Measurements from ENCODE around the gene ODF2L.
A peak's percentile ranks its signal among the peaks of the same experiment; 100 is the strongest.

ODF2L gene

GRCh38 chr1:86434059-86434458 lies 37.9 kb upstream of the ODF2L start:
- POLR2A ChIA-PET = no interaction called here
- no peak for DNase-seq
- H3K4me1 ChIP-seq (ENCODE audit: control extremely low read depth in 1 of 4, control insufficient read depth in 4 of 4, insufficient read depth in 4 of 4, low read length in 3 of 4) = peaks cover 1 to 28% (median 15%) of the 10 kb centered on the region in 4 experiments
- H3K27me3 ChIP-seq (replicated peaks in 2 of 5; ENCODE audit: control insufficient read depth in 4 of 5, insufficient read depth in 5 of 5, low read length in 4 of 5) = no peaks in the 10 kb centered on the region
- H3K4me3 ChIP-seq (ENCODE audit: control insufficient read depth in 1 of 7, extremely low read depth in 1 of 7, insufficient read depth in 4 of 7, low read depth in 2 of 7, low read length in 6 of 7) = no peak overlapping the region
- no peaks in the 10 kb centered on the region for H3K36me3 ChIP-seq (ENCODE audit: control insufficient read depth in 4 of 4, insufficient read depth in 4 of 4, low read length in 3 of 4)
- CTCF ChIA-PET = no interaction called here
- H3K9me3 ChIP-seq (ENCODE audit: control extremely low read depth in 1 of 5, control insufficient read depth in 4 of 5, insufficient read depth in 2 of 5, low read depth in 1 of 5, low read length in 4 of 5) = no peaks in the 10 kb centered on the region
- H3K27ac ChIP-seq (ENCODE audit: insufficient read depth in 1 of 2, low read depth in 1 of 2, low read length in 2 of 2, poor library complexity in 1 of 2, severe bottlenecking in 2 of 2) = no peak overlapping the region

GRCh38 chr1:86430376-86430775 lies 34.3 kb upstream of the ODF2L start:
- Histone ChIP-seq H3K9me3 (ENCODE audit: control extremely low read depth in 1 of 5, control insufficient read depth in 4 of 5, insufficient read depth in 2 of 5, low read depth in 1 of 5, low read length in 4 of 5) (no peaks in the 10 kb centered on the region), H3K36me3 (ENCODE audit: control insufficient read depth in 4 of 4, insufficient read depth in 4 of 4, low read length in 3 of 4) (no peaks in the 10 kb centered on the region), H3K27me3 (replicated peaks in 2 of 5; ENCODE audit: control insufficient read depth in 4 of 5, insufficient read depth in 5 of 5, low read length in 4 of 5) (no peaks in the 10 kb centered on the region), H3K4me1 (ENCODE audit: control extremely low read depth in 1 of 4, control insufficient read depth in 4 of 4, insufficient read depth in 4 of 4, low read length in 3 of 4) (peaks cover 3 to 33% (median 21%) of the 10 kb centered on the region in 4 experiments), H3K4me3 (ENCODE audit: control insufficient read depth in 1 of 7, extremely low read depth in 1 of 7, insufficient read depth in 4 of 7, low read depth in 2 of 7, low read length in 6 of 7) (peak overlapping the region in 2 of 7 experiments; percentile 4 to 25), H3K27ac (ENCODE audit: insufficient read depth in 1 of 2, low read depth in 1 of 2, low read length in 2 of 2, poor library complexity in 1 of 2, severe bottlenecking in 2 of 2) (peak overlapping the region in 1 of 2 experiments; percentile 50)
- CTCF ChIA-PET = interaction anchor here (0.8 to 2.3 kb wide), 7 partner anchors 9 to 77 kb away, joined by 3 to 7 read pairs (median 4); no protein-coding TSS in a partner anchor
- DNase-seq = peak in 2 of 3 donors; percentile 20 to 21
- POLR2A ChIA-PET = no interaction called here

- H3K9me3 ChIP-seq (ENCODE audit: control extremely low read depth in 1 of 5, control insufficient read depth in 4 of 5, insufficient read depth in 2 of 5, low read depth in 1 of 5, low read length in 4 of 5) = no peaks in the 10 kb centered on the region
- ChIA-PET POLR2A (no interaction called here), CTCF (interaction anchor here (0.8 to 2.3 kb wide), 7 partner anchors 9 to 77 kb away, joined by 3 to 7 read pairs (median 4); no protein-coding TSS in a partner anchor)
- H3K4me1 ChIP-seq (ENCODE audit: control extremely low read depth in 1 of 4, control insufficient read depth in 4 of 4, insufficient read depth in 4 of 4, low read length in 3 of 4) = peaks cover 3 to 33% (median 21%) of the 10 kb centered on the region in 4 experiments
- H3K36me3 ChIP-seq (ENCODE audit: control insufficient read depth in 4 of 4, insufficient read depth in 4 of 4, low read length in 3 of 4) = no peaks in the 10 kb centered on the region
- 0% methylated on average over 1 of the region's 3 CpGs for WGBS (ENCODE audit: insufficient coverage)
- H3K27me3 ChIP-seq (replicated peaks in 2 of 5; ENCODE audit: control insufficient read depth in 4 of 5, insufficient read depth in 5 of 5, low read length in 4 of 5) = no peaks in the 10 kb centered on the region
- peak; percentile 71 to 91 (median 89) for DNase-seq
- H3K4me3 ChIP-seq (ENCODE audit: control insufficient read depth in 1 of 7, extremely low read depth in 1 of 7, insufficient read depth in 4 of 7, low read depth in 2 of 7, low read length in 6 of 7) = peak overlapping the region in 2 of 7 experiments; percentile 4 to 25
- peak overlapping the region in 1 of 2 experiments; percentile 50 for H3K27ac ChIP-seq (ENCODE audit: insufficient read depth in 1 of 2, low read depth in 1 of 2, low read length in 2 of 2, poor library complexity in 1 of 2, severe bottlenecking in 2 of 2)
Observed at GRCh38 chr1:86429835-86430234, 33.7 kb upstream of the ODF2L start.

- POLR2A ChIA-PET = no interaction called here
- CTCF ChIA-PET = interaction anchor here (1.1 to 2.3 kb wide), 3 partner anchors 8 to 73 kb away, joined by 3 to 7 read pairs (median 7); no protein-coding TSS in a partner anchor
- H3K27ac ChIP-seq (ENCODE audit: insufficient read depth in 1 of 2, low read depth in 1 of 2, low read length in 2 of 2, poor library complexity in 1 of 2, severe bottlenecking in 2 of 2) = no peak overlapping the region
- peak in 2 of 3 donors; percentile 37 to 45 for DNase-seq
- 0% methylated on average over 2 of the region's 7 CpGs for WGBS (ENCODE audit: insufficient coverage)
- no peaks in the 10 kb centered on the region for H3K27me3 ChIP-seq (replicated peaks in 2 of 5; ENCODE audit: control insufficient read depth in 4 of 5, insufficient read depth in 5 of 5, low read length in 4 of 5)
- no peaks in the 10 kb centered on the region for H3K36me3 ChIP-seq (ENCODE audit: control insufficient read depth in 4 of 4, insufficient read depth in 4 of 4, low read length in 3 of 4)
- peaks cover 3 to 33% (median 21%) of the 10 kb centered on the region in 4 experiments for H3K4me1 ChIP-seq (ENCODE audit: control extremely low read depth in 1 of 4, control insufficient read depth in 4 of 4, insufficient read depth in 4 of 4, low read length in 3 of 4)
- H3K9me3 ChIP-seq (ENCODE audit: control extremely low read depth in 1 of 5, control insufficient read depth in 4 of 5, insufficient read depth in 2 of 5, low read depth in 1 of 5, low read length in 4 of 5) = no peaks in the 10 kb centered on the region
- peak overlapping the region in 2 of 7 experiments; percentile 13 to 16 for H3K4me3 ChIP-seq (ENCODE audit: control insufficient read depth in 1 of 7, extremely low read depth in 1 of 7, insufficient read depth in 4 of 7, low read depth in 2 of 7, low read length in 6 of 7)
Observed at GRCh38 chr1:86429122-86429725, 33.1 kb upstream of the ODF2L start.

GRCh38 chr1:86423873-86424272 lies 27.8 kb upstream of the ODF2L start, which contains the start of gene CLCA2:
CLCA2 (plus strand) TSS chr1:86424171; CDS start chr1:86424248, 77 bp downstream.
- Histone ChIP-seq H3K9me3 (ENCODE audit: control extremely low read depth in 1 of 5, control insufficient read depth in 4 of 5, insufficient read depth in 2 of 5, low read depth in 1 of 5, low read length in 4 of 5) (no peaks in the 10 kb centered on the region), H3K4me3 (ENCODE audit: control insufficient read depth in 1 of 7, extremely low read depth in 1 of 7, insufficient read depth in 4 of 7, low read depth in 2 of 7, low read length in 6 of 7) (no peak within 1 kb of the TSS), H3K36me3 (ENCODE audit: control insufficient read depth in 4 of 4, insufficient read depth in 4 of 4, low read length in 3 of 4) (no peaks in the 10 kb centered on the region), H3K27ac (ENCODE audit: insufficient read depth in 1 of 2, low read depth in 1 of 2, low read length in 2 of 2, poor library complexity in 1 of 2, severe bottlenecking in 2 of 2) (no peak within 1 kb of the TSS), H3K27me3 (replicated peaks in 2 of 5; ENCODE audit: control insufficient read depth in 4 of 5, insufficient read depth in 5 of 5, low read length in 4 of 5) (no peaks in the 10 kb centered on the region), H3K4me1 (ENCODE audit: control extremely low read depth in 1 of 4, control insufficient read depth in 4 of 4, insufficient read depth in 4 of 4, low read length in 3 of 4) (peaks cover 3 to 11% (median 8%) of the 10 kb centered on the region in 4 experiments)
- ChIA-PET CTCF (interaction anchor here (0.7 to 7.4 kb wide), 6 partner anchors 16 to 81 kb away, joined by 3 to 48 read pairs (median 4); no protein-coding TSS in a partner anchor), POLR2A (no interaction called here)
- DNase-seq = no peak

GRCh38 chr1:86423473-86423872 lies 27.4 kb upstream of the ODF2L start:
- H3K36me3 ChIP-seq (ENCODE audit: control insufficient read depth in 4 of 4, insufficient read depth in 4 of 4, low read length in 3 of 4) = no peaks in the 10 kb centered on the region
- no peak overlapping the region for H3K4me3 ChIP-seq (ENCODE audit: control insufficient read depth in 1 of 7, extremely low read depth in 1 of 7, insufficient read depth in 4 of 7, low read depth in 2 of 7, low read length in 6 of 7)
- H3K27ac ChIP-seq (ENCODE audit: insufficient read depth in 1 of 2, low read depth in 1 of 2, low read length in 2 of 2, poor library complexity in 1 of 2, severe bottlenecking in 2 of 2) = no peak overlapping the region
- CTCF ChIA-PET = interaction anchor here (0.7 to 7.4 kb wide), 4 partner anchors 38 to 78 kb away, joined by 3 to 48 read pairs (median 4); no protein-coding TSS in a partner anchor
- no peaks in the 10 kb centered on the region for H3K9me3 ChIP-seq (ENCODE audit: control extremely low read depth in 1 of 5, control insufficient read depth in 4 of 5, insufficient read depth in 2 of 5, low read depth in 1 of 5, low read length in 4 of 5)
- H3K4me1 ChIP-seq (ENCODE audit: control extremely low read depth in 1 of 4, control insufficient read depth in 4 of 4, insufficient read depth in 4 of 4, low read length in 3 of 4) = peaks cover 3 to 7% (median 4%) of the 10 kb centered on the region in 4 experiments
- DNase-seq = no peak
- H3K27me3 ChIP-seq (replicated peaks in 2 of 5; ENCODE audit: control insufficient read depth in 4 of 5, insufficient read depth in 5 of 5, low read length in 4 of 5) = no peaks in the 10 kb centered on the region
- POLR2A ChIA-PET = no interaction called here

- no peak for DNase-seq
- ChIA-PET POLR2A (interaction anchor here (1.0 kb wide), 1 partner anchor 59 kb away, joined by 3 read pairs; no protein-coding TSS in a partner anchor), CTCF (interaction anchor here (0.9 to 7.4 kb wide), 6 partner anchors 8 to 266 kb away, joined by 3 to 48 read pairs (median 3); no protein-coding TSS in a partner anchor)
- H3K27me3 ChIP-seq (replicated peaks in 2 of 5; ENCODE audit: control insufficient read depth in 4 of 5, insufficient read depth in 5 of 5, low read length in 4 of 5) = no peaks in the 10 kb centered on the region
- no peak overlapping the region for H3K4me3 ChIP-seq (ENCODE audit: control insufficient read depth in 1 of 7, extremely low read depth in 1 of 7, insufficient read depth in 4 of 7, low read depth in 2 of 7, low read length in 6 of 7)
- H3K4me1 ChIP-seq (ENCODE audit: control extremely low read depth in 1 of 4, control insufficient read depth in 4 of 4, insufficient read depth in 4 of 4, low read length in 3 of 4) = peaks cover 3 to 7% (median 4%) of the 10 kb centered on the region in 4 experiments
- 100% methylated on average over 5 of the region's 7 CpGs for WGBS (ENCODE audit: insufficient coverage)
- H3K9me3 ChIP-seq (ENCODE audit: control extremely low read depth in 1 of 5, control insufficient read depth in 4 of 5, insufficient read depth in 2 of 5, low read depth in 1 of 5, low read length in 4 of 5) = no peaks in the 10 kb centered on the region
- no peak overlapping the region for H3K27ac ChIP-seq (ENCODE audit: insufficient read depth in 1 of 2, low read depth in 1 of 2, low read length in 2 of 2, poor library complexity in 1 of 2, severe bottlenecking in 2 of 2)
- no peaks in the 10 kb centered on the region for H3K36me3 ChIP-seq (ENCODE audit: control insufficient read depth in 4 of 4, insufficient read depth in 4 of 4, low read length in 3 of 4)
Observed at GRCh38 chr1:86421601-86422280, 25.6 kb upstream of the ODF2L start.

Data from common myeloid progenitor, CD34-positive (primary cell).